HepG2 (cell line): Measurements from ENCODE around the gene UBR4. TPM values are rescaled to one million over a fixed set of nuclear protein-coding genes. Genes with fewer than 3 reads are reported as not detected.

ENCODE experiments used
- ATAC-seq: fragments of 200-7000 bp; cut with Tn5 transposase; 3 replicates; pipeline ENCODE4 v1.9.1; 2020; ENCODE audit warnings: mild to moderate bottlenecking, moderate library complexity
- BruUV-seq: library from RNA; stranded (reverse); fragments of 400-500 nt; replicated peaks from 2 replicates; lab custom pipeline; 2021; lab: Mats Ljungman, UMichigan
- CTCF ChIA-PET: fragments of 300-600 bp; formaldehyde crosslinking; extraction: SDS; loops from one replicate; lab custom pipeline; 2021; ENCODE audit warnings: low total read pairs, inconsistent platforms, low intra/inter-chr PET ratio; lab: Yijun Ruan, JAX
- POLR2A ChIA-PET: fragments of 350-600 bp; sonication (Branson Sonifier 250); formaldehyde crosslinking; loops from one replicate; lab custom pipeline; 2020; ENCODE audit warnings: antibody characterized with exemption, inconsistent platforms; lab: Yijun Ruan, JAX
- DNase-seq: peaks from one replicate; pipeline ENCODE4 v3.0.0-alpha.2; 2015; ENCODE audit warnings: low spot score
- FAIRE-seq: peaks from 3 replicates; lab custom pipeline; 2011; peaks lifted over from hg19 to GRCh38; lab: Jason Lieb, UNC
- H2AFZ ChIP-seq: one replicate; pipeline ENCODE4 v1.6.1; 2011; ENCODE audit warnings: low read length, inconsistent platforms
- H3K27ac ChIP-seq: fragments of 300-600 bp; 3 replicates; pipeline ENCODE4 v1.8.0; 2011; ENCODE audit warnings: mixed run types, mild to moderate bottlenecking, mixed read lengths, low read length, inconsistent platforms; ENCODE audit not compliant: insufficient read depth; ENCODE audit errors: extremely low read length
- H3K27me3 ChIP-seq, 2 experiments: fragments of 200-600 bp in 1 of 2; 2 replicates in 1 of 2; 3 replicates in 1 of 2; pipeline versions ENCODE4 v1.6.0 to v1.8.0; 2011; ENCODE audit warnings: low read length in 2 of 2, mild to moderate bottlenecking in 2 of 2, moderate library complexity in 2 of 2, inconsistent platforms in 1 of 2; ENCODE audit not compliant: insufficient read depth in 2 of 2, control insufficient read depth in 1 of 2
- H3K36me3 ChIP-seq, 2 experiments: fragments of 200-600 bp in 1 of 2; replicated peaks in 1 of 2; 2 replicates in 1 of 2; 3 replicates in 1 of 2; pipeline versions ENCODE4 v1.5.1 to v1.8.0; 2011; ENCODE audit warnings: low read length in 2 of 2, inconsistent platforms in 1 of 2; ENCODE audit not compliant: insufficient read depth in 2 of 2, control insufficient read depth in 1 of 2
- H3K4me1 ChIP-seq: 2 replicates; pipeline ENCODE4 v1.5.1; 2012; ENCODE audit warnings: low read length, inconsistent platforms; ENCODE audit not compliant: insufficient read depth
- H3K4me2 ChIP-seq: 2 replicates; pipeline ENCODE4 v1.6.0; 2011; ENCODE audit warnings: low read depth, low read length, inconsistent platforms
- H3K4me3 ChIP-seq, 3 experiments: fragments of 200-600 bp in 1 of 3; sonication (generic), shearing (Covaris generic) in 1 of 3; replicated peaks in 1 of 3; 2 replicates each; pipeline ENCODE4 v1.5.1; 2011 to 2016; ENCODE audit warnings: low read length in 3 of 3, inconsistent platforms in 2 of 3, low read depth in 2 of 3, mild to moderate bottlenecking in 2 of 3, control low read depth in 1 of 3, mixed read lengths in 1 of 3; ENCODE audit not compliant: insufficient read depth in 1 of 3
- H3K79me2 ChIP-seq: one replicate; pipeline ENCODE4 v1.6.1; 2011; ENCODE audit warnings: low read length, inconsistent platforms; ENCODE audit not compliant: insufficient read depth
- H3K9ac ChIP-seq: 2 replicates; pipeline ENCODE4 v1.6.0; 2011; ENCODE audit warnings: mild to moderate bottlenecking, low read depth, low read length, inconsistent platforms; ENCODE audit not compliant: insufficient read depth
- H3K9me3 ChIP-seq: 2 replicates; pipeline ENCODE4 v1.5.1; 2012; ENCODE audit warnings: mild to moderate bottlenecking, low read length
- H4K20me1 ChIP-seq: 2 replicates; pipeline ENCODE4 v1.6.0; 2011; ENCODE audit warnings: inconsistent platforms, mild to moderate bottlenecking, low read length, moderate library complexity; ENCODE audit not compliant: insufficient read depth
- CHCHD3 ChIP-seq: sonication (generic); formaldehyde crosslinking; IDR thresholded peaks from 2 replicates; pipeline ENCODE4 v1.8.0; 2022; ENCODE audit warnings: mild to moderate bottlenecking, missing genetic modification reagents, moderate library complexity
- CREB1 ChIP-seq, 2 experiments: fragments of 450-650 bp in 1 of 2; IDR thresholded peaks; 2 replicates each; pipeline ENCODE4 v1.6.1; 2016 to 2017; ENCODE audit warnings: control low read depth in 1 of 2, mild to moderate bottlenecking in 1 of 2, missing compliant biosample characterization in 1 of 2, missing genetic modification characterization in 1 of 2
- KLF12 ChIP-seq: sonication (generic); formaldehyde crosslinking; IDR thresholded peaks from 2 replicates; pipeline ENCODE4 v1.4.0; 2020; ENCODE audit warnings: missing genetic modification reagents, borderline replicate concordance
- MYNN ChIP-seq: sonication (generic); formaldehyde crosslinking; IDR thresholded peaks from 2 replicates; pipeline ENCODE4 v1.4.0; 2020; ENCODE audit warnings: mild to moderate bottlenecking, low read depth, missing genetic modification reagents
- MYPOP ChIP-seq: sonication (generic); formaldehyde crosslinking; IDR thresholded peaks from 2 replicates; pipeline ENCODE4 v1.8.1; 2023; ENCODE audit warnings: mild to moderate bottlenecking, moderate library complexity, missing genetic modification reagents
- NFE2L2 ChIP-seq: fragments of 150-350 bp; IDR thresholded peaks from 2 replicates; pipeline ENCODE4 v1.6.1; 2014; ENCODE audit warnings: low read length
- THAP8 ChIP-seq: sonication (generic); formaldehyde crosslinking; IDR thresholded peaks from 2 replicates; pipeline ENCODE4 v1.5.1; 2020; ENCODE audit warnings: missing genetic modification reagents, mild to moderate bottlenecking, borderline replicate concordance
- ZHX2 ChIP-seq, 2 experiments: sonication (generic) in 1 of 2; formaldehyde crosslinking in 1 of 2; IDR thresholded peaks; 2 replicates each; pipeline versions ENCODE4 v1.6.1 to v1.9.0; 2014 to 2022; ENCODE audit warnings: antibody characterized with exemption in 1 of 2, borderline replicate concordance in 1 of 2, inconsistent platforms in 1 of 2, low read depth in 1 of 2, missing genetic modification reagents in 1 of 2
- ZNF296 ChIP-seq: sonication (generic); formaldehyde crosslinking; conservative IDR thresholded peaks from 2 replicates; pipeline ENCODE4 v1.5.0; 2020; ENCODE audit warnings: mild to moderate bottlenecking, missing genetic modification reagents
- ZNF34 ChIP-seq: sonication (generic); formaldehyde crosslinking; IDR thresholded peaks from 2 replicates; pipeline ENCODE4 v1.4.0; 2020; ENCODE audit warnings: mild to moderate bottlenecking, missing genetic modification reagents, borderline replicate concordance
- ZNF772 ChIP-seq: sonication (generic); formaldehyde crosslinking; IDR thresholded peaks from 2 replicates; pipeline ENCODE4 v1.5.0; 2020; ENCODE audit warnings: mild to moderate bottlenecking, missing genetic modification reagents
- ZNF816 ChIP-seq: sonication (generic); formaldehyde crosslinking; IDR thresholded peaks from 2 replicates; pipeline ENCODE4 v1.8.0; 2022; ENCODE audit warnings: missing genetic modification reagents, mild to moderate bottlenecking, borderline replicate concordance
- ZNF841 ChIP-seq: sonication (generic); formaldehyde crosslinking; IDR thresholded peaks from 2 replicates; pipeline ENCODE4 v1.8.1; 2023; ENCODE audit warnings: missing genetic modification reagents, borderline replicate concordance
- ZSCAN29 ChIP-seq: sonication (generic); formaldehyde crosslinking; conservative IDR thresholded peaks from 2 replicates; pipeline ENCODE4 v1.4.0; 2020; ENCODE audit warnings: mild to moderate bottlenecking, missing genetic modification reagents
- WGBS: methylation state at CpG from one replicate; pipeline ENCODE4 v1.1.6; 2017; ENCODE audit warnings: low lambda C conversion rate; 5-methylcytosine and 5-hydroxymethylcytosine counted together
- in situ Hi-C: cut with HindIII; loops from 2 replicates; pipeline ENCODE4 v1.10.0; 2017; ENCODE audit warnings: low pct_unique_long_range_greater_than_20kb; ENCODE audit not compliant: extremely low pct_ligation_motif_present
- intact Hi-C: fragments of 100-400 bp; cut with micrococcal nuclease; formaldehyde crosslinking; loops from one replicate; pipeline ENCODE4 v1.10.0; 2022; ENCODE audit not compliant: unreplicated experiment
- polyA plus RNA-seq, 8 experiments: library from polyadenylated mRNA; depleted of rRNA in 3 of 8; stranded (reverse) in 7 of 8; unstranded in 1 of 8; fragments of >200 nt; fragmentation: Illumina TruSeq in 4 of 8; extraction: Trizol in 4 of 8; gene quantifications; 2 replicates each; pipeline versions ENCODE4 v1.2.1 to v1.2.3, GENCODE V29; 2011 to 2016; ENCODE audit warnings: low read depth in 4 of 8, missing spikeins in 1 of 8, mixed read lengths in 1 of 8; ENCODE audit not compliant: insufficient read depth in 1 of 8
- total RNA-seq, 5 experiments: library from RNA; depleted of rRNA; stranded (reverse); fragments of >200 nt; fragmentation: Illumina TruSeq; extraction: Trizol; gene quantifications; 2 replicates each; pipeline ENCODE4 v1.2.3, GENCODE V29; 2016; ENCODE audit warnings: low read depth in 1 of 5

The UBR4 gene
- total and polyA plus RNA-seq, 2 of the 13 experiments (the other 11 are each of a cell fraction or from before 2014, with no cell fraction given) = 59.1 to 106 TPM

- intact Hi-C loops = no loop called here
- peaks cover 10 to 27% of the 10 kb centered on the region in 2 experiments; a peak in 4 of 5 replicates for H3K36me3 ChIP-seq
- ATAC-seq = no peak
- H3K4me3 ChIP-seq = no peak overlapping the region
- in situ Hi-C loops = no loop called here
- H3K4me1 ChIP-seq = peaks cover 78% of the 10 kb centered on the region
- WGBS = 97% methylated on average over 1 of the region's 1 CpG
- ChIA-PET CTCF (no interaction called here), POLR2A (no interaction called here)
- H3K27me3 ChIP-seq = peaks cover 0 to 4% of the 10 kb centered on the region in 2 experiments; a peak in 2 of 5 replicates
- H3K79me2 ChIP-seq = peaks cover 93% of the 10 kb centered on the region
- no TSS peak for BruUV-seq
- H4K20me1 ChIP-seq = peaks cover 53% of the 10 kb centered on the region
- FAIRE-seq = no peak
- H2AFZ ChIP-seq = no peak overlapping the region
- no peak overlapping the region for H3K9ac ChIP-seq
- no peak overlapping the region for H3K4me2 ChIP-seq
- H3K9me3 ChIP-seq = no peaks in the 10 kb centered on the region
- TF ChIP-seq ZHX2 (IDR thresholded peaks at IDR 0.05; ENCODE audit: low read depth) = no peak
- TF ChIP-seq ZHX2 (CRISPR knock-in tag; IDR thresholded peaks at IDR 0.05; ENCODE audit: borderline replicate concordance) = no peak
- no peak for TF ChIP-seq ZNF772
- no peak for TF ChIP-seq MYPOP (CRISPR knock-in tag)
- no peak for TF ChIP-seq CHCHD3 (CRISPR knock-in tag)
- TF ChIP-seq ZNF296 (CRISPR knock-in tag) = no peak
- no peak for TF ChIP-seq ZNF841 (CRISPR knock-in tag)
- TF ChIP-seq CREB1 (IDR thresholded peaks at IDR 0.05) = no peak
- TF ChIP-seq CREB1 (CRISPR knock-in tag; IDR thresholded peaks at IDR 0.05) = no peak
- no peak for TF ChIP-seq ZNF816 (CRISPR knock-in tag)
- no peak for TF ChIP-seq KLF12 (CRISPR knock-in tag)
- no peak for TF ChIP-seq MYNN (CRISPR knock-in tag)
- TF ChIP-seq NFE2L2 = no peak
- no peak for TF ChIP-seq THAP8 (CRISPR knock-in tag)
- no peak for TF ChIP-seq ZNF34
- no peak for TF ChIP-seq ZSCAN29 (CRISPR knock-in tag)
- H3K27ac ChIP-seq = no peak overlapping the region
- DNase-seq = no peak
Measured at GRCh38 chr1:19205403-19205802, 4.7 kb downstream of the UBR4 start.
